Activated CD4-positive, alpha-beta T cell treated with anti-CD3 and anti-CD28 coated beads for 48 hours (primary cell): Measurements from ENCODE around the gene FBXO44.

Experiments used
- DNase-seq: peaks from one replicate; pipeline ENCODE4 v3.0.0-alpha.2; 2020

Gene FBXO44

DNA sequence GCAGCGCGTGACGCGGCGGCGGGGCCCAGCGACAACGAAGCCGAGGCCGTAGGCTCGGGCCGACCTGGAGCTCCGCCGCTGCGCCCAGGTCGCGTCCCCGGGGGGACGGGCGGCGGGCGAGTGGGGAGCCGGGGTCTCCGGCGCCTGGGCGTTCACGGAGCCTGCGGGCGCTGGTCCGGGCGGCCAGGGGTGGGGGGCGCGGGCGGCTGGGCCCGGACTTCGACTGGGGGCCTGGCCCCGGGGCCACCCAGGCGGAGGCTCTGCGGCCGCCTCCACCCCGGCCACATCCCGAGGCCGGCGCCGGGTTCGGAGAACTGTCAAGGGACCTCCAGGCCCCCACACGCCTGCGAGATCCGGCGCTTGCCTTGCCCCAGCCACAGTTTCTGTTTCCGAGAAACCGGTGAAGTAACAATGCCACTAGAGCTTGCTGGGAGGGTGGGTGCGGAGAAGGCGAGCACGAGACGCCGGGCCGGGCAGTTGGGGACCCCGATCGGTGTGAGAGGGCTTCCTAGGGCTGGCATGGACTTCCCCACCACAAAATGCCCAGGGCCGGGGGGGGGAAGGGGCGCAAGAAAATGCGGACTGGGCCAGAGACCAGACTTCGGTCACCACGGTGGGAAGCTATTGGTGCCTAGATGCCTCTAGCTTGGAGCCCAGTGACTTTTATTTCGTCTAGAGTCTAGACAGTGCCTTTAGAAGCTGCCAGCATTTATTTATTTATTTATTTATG is 9.8 kb downstream of the FBXO44 start:
- DNase-seq, result peak; percentile 67

DNA sequence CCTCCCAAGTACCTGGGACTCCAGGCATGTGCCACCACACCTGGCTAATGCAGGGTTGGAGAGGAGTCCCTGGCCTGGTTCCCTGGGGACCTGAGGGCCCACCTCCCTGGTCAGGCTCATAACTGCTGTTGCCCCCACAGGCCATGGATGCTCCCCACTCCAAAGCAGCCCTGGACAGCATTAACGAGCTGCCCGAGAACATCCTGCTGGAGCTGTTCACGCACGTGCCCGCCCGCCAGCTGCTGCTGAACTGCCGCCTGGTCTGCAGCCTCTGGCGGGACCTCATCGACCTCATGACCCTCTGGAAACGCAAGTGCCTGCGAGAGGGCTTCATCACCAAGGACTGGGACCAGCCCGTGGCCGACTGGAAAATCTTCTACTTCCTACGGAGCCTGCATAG is 13.8 kb downstream of the FBXO44 start:
- no peak for DNase-seq

DNA sequence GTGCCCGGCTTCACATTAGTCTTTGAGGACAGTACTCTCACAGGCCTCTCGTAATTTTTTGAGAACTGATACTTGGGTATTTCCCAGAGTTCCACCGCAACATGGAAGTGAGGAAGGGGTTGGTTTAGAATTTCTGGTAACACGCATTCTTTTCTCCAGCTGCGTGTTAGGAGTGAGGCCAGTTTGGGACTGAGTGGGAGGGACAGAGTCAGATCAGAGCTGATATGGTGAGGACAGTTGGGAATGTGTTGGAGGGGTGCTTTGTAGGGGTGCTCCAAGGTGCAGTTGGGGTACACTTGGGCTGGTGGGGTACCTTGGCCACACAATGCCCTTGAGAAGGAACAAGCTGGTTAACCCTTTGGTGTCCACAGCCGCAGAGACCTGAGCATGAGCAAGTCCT is 16.1 kb downstream of the FBXO44 start:
- no peak for DNase-seq

DNA sequence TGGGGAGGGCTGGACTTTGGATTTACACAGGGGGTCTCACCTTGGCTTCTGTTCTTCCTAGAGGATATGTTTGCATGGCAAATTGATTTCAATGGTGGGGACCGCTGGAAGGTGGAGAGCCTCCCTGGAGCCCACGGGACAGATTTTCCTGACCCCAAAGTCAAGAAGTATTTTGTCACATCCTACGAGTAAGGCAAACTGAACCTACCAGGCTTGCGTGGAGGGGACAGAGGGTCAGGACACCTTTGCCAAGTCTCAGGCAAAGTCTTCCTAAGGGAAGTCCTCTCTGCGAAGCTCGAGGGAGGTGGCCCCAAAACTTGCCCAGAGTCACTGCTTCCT is 16.5 kb downstream of the FBXO44 start:
- no peak for DNase-seq

DNA sequence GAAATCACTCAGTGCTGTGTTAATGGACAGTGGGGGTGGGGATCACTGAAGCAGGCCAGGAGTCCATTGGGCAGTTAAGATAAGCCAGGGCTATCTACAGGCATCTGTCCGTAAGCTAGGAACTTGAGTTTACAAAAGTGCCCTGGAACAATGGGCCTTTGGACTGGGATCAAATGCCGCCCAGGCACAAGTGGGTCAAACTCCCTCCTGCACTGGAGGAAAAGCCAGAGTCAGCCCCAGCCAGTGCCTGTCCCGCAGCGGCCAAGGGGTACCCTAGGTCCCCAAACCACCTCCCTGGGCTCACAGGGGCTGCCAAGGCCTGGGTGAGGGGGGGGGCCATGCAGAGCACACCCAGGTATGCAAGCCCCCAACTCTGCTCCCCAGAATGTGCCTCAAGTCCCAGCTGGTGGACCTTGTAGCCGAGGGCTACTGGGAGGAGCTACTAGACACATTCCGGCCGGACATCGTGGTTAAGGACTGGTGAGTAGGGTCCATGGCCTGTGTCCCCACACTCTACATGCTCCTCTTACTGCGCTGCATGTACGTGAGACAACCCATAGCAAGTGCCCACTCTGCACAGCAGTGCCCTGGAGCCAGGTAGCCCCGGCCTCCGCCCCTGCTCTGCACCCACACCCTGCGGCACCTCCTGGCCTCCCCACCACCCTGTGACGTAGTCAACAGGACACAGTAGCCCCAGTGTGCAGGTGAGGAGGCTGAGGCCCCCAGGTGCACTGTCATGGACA is 17.0 kb downstream of the FBXO44 start:
- no peak for DNase-seq

DNA sequence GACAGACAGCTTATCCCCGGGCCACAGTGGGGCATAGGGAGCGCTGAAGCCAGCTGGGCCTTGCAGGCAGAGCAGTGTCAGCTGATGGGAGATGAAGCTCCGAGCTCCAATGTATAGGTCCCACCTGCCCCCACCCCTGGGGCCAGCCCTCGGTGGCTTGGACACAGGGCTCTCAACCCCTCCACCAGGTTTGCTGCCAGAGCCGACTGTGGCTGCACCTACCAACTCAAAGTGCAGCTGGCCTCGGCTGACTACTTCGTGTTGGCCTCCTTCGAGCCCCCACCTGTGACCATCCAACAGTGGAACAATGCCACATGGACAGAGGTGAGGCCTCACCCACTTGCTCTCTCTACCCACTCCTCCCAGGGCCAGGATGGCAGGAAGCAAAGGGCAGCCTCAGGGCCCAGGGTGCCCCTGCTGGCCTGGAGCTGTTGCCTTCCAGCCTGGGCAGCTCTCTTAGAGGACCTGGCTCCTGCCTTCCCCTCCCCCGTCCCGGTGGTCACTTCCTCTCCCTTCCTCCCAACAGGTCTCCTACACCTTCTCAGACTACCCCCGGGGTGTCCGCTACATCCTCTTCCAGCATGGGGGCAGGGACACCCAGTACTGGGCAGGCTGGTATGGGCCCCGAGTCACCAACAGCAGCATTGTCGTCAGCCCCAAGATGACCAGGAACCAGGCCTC is 18.6 kb downstream of the FBXO44 start:
- DNase-seq, result no peak

DNA sequence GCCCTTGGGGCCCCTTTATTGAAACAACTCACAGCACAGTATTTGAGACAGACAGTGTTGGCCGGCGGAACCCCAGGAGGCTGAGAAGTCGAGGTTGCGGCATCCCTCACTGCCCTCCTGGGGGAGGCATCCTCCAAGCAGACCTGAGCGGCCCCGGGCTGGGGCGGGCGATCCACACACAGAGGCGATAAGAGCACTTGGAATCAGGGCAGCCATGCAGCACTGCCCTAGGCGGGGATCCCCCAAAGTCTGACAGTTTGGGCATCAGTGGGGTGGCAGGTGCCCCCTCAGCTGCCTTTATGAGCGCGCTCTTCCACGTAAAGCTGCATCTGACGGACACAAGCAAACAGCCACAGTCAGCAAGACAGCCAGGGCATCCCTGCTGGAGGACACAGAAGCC is 19.8 kb downstream of the FBXO44 start:
- no peak for DNase-seq

DNA sequence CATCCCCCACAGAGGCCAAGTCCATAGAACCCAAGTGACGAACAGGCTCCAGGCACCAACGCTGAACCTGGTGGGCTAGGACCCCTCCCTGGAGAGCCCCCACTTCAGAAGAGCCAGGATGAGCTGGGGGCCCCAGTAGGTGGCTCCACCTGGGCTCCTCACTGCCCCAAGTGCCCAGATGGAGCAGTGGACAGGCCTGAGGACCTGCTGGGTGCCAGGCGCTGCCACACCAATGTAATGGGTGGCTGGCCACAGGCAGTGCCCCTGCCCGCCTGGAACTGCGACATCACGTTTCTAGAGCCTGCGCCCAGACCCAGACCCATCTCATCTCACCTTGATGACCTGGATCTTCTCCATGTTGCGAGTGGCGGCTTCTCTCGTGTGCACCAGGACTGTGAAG is 20.6 kb downstream of the FBXO44 start:
- DNase-seq, result no peak

DNA sequence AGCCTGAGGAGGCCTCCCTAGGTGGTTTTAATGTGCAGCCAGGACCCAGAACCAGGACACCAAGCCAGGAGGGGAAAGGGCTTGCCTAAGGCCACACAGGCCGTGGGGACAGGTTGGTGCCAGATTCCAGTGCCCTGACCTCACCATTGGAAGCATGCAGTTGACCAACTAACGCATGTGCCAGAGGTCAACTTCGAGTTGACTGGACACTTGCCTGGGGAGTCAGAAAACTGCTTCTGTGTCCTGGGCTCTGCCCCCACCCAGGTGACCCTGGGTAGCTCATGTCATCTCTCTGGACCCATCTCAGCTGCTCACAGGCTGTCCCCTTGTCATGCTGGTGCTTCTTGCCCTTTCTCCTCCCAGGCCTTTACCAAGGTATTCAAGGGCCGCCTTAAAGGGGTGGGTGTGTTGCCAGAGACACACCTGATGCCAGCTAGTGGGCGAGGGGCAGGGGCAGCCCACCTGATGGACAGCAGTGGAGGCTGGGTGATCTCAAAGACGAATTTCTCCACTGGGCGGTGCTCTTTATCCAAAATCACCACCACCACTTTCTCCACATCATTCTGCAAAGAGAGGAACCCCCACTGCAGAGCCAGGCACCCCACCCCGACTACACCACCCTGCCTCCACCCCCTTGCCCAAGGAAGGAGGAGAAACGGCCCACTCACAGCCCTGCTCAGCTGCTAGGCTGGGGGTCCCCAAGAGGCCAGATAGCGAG is 21.9 kb downstream of the FBXO44 start:
- no peak for DNase-seq

DNA sequence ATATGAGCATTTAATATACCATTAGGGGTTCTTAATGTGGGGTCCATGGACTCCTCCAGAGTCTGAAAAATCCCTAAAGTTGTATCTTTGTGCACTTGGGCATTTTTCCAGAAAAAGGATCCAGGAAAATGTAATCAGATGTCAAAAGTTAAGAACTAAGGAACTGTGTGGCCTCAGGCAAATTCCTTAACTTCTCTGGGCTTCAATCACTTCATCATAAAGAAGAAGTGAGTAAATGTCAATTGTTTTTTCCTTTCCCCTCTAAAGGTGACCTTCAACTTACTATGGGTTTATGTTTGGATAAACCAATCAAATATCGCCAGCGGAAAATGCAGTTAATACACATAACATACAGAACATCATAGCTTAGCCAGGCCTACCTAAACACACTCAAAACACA is 23.8 kb downstream of the FBXO44 start:
- no peak for DNase-seq

DNA sequence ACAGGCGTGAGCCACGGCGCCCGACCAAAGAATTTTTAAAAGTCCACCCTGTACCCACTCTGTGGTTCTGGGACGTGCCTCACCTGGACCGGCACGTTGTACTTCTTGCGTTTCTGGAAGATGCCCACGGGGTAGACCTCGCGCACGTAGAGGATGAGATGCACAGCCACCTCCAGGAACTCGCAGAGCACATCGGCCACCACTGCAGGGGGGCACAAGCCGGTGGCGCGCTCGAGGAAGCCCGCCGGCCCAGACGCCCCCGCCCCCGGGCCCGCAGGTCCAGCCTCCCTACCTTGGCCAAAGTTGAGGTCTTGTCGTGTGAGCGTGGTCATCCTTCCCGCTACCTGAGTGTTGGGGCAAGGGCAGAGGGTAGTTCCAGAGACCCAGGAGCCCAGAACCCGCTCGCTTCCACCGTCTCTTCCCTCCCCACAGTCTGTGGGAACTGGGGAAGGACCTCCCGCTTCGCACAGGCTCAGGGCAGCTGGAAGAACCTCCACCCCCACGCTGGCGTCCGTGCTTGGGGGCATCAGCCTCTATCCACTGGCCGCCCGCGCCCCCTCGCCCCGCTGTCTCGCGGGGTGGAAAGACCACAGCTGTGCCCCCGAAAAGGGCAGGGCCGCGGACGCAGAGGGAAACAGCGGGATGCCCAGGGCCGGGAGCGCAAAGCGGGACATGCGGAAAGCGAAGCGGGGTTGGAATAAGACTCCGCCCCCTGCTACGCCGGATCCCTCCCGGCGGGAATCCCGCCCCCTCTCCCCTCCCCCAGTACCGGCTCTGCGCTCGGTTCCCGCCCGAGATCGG is 25.8 kb downstream of the FBXO44 start:
- DNase-seq, result peak; percentile 15

DNA sequence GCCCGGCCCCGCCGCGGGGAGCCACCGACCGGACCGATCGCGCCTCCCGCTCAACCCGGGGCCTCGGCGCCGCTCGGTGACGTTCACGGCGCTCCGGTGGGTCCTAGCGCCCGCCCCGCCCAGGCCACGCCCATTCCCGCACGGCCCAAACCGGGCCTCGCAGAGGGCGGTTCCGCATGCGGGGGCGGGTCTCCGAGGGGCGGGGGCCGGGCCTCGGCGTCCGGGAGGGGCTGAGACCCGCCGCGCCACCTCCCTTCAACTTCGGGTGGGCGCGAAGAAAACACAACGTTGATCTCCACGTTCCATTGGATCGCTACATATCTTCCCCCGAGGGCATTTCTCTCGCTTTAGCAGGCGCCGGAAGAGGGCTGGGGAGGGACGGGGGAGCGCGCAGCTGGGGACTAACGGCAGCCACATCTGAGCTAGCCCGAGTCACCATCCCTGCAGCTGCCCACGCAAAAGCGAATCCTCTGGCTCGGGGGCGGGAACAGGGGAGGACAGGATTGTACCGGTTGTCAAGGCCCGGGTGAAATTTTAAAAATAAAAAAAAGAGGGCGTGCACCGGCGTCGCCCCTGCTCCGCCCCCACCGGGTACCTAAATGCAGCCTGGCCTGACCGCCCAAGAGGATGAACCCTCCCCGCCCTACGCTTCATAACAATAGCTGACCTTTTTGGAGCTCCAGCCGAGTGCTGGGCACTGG is 26.5 kb downstream of the FBXO44 start, which contains the start of gene MAD2L2:
TSS of gene MAD2L2 (minus strand) at position 78 of the 701 bp plus-strand sequence. CDS start 547 bp downstream, outside the sequence.
- DNase-seq, result peak; percentile 93

DNA sequence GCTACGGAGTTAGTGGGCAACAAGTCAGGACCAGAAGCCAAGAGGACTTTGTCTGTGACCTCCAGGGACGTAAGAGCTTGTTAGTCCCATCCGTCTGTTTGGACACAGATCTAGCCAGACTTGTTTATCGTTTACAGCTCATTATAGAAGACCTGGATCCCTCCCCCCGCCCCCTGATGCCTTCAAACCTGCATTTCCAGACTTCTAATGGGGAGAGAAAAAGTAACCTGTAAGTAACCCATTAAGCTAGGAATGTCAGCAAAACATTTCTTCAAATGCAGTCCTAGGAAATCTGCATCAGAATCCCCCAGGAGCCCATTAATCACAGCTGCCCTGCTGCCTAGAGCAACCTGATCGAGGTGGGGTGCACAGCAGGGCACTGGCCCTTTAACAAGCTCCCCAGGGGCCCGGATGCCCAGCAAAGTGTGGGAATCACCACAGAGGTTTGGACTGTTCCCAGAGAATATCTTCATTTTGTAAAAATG is 27.7 kb downstream of the FBXO44 start:
- no peak for DNase-seq

DNA sequence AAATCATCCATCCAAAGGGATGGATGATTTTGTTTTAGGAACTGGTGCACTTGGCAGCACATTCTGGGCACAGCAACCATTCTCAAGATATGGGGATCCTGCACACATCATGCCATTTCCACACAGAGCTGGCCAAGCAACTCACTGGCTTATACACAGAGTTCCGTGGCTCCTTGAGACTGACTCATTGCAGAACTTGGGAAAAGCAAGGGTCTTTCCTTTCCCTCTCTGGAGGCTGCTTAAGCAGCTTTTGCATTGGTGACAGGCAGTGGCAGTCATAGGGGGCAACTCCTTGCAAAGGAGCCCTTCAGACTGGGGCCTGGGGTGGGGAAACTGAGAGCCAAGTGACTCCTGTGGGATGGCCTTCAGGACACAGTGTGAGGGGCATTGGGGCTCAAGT is 28.1 kb downstream of the FBXO44 start:
- DNase-seq, result no peak

DNA sequence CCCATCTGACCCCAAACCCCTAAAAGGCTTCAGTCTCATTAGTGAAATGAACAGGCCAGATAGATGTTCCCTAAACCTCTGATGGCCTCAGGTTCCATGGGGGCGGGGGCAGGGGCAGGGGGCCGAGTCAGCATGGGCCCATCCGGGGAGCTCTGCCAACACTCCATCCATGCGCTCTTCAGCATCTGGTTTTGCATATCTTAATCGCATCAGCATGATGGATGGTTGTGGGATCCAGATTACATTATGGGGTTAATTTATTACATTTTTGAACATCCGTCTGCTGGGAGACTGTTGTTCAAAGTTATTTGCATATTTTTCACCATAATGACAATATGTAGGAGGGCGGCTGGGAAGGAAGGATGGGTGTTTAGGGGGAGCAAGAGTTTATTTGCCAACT is 29.4 kb downstream of the FBXO44 start:
- no peak for DNase-seq

DNA sequence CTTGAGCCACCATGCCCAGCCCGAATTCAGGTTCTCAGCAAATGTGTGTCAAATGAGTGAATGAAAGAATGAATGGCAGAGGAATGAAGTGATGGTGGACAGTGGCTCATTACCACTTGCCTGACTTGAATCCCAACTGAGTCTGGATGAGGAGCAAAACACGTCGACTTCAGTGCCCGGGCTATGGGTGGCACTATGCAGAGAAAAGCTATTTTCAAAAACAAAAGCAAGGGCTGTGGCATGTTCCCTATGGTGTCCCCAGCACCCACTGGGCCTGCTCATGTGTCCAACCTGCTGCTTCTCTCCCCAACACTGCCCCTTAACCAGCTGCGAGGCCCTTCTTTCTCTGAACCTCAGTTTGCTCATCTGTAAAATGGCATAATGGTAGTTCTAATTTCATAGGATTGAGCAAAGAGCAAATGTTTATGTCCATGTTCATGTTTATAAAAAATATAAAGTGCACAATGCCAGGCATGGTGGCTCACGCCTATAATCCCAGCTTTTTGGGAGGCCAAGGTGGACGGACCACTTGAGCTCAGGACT is 30.6 kb downstream of the FBXO44 start:
- no peak for DNase-seq

DNA sequence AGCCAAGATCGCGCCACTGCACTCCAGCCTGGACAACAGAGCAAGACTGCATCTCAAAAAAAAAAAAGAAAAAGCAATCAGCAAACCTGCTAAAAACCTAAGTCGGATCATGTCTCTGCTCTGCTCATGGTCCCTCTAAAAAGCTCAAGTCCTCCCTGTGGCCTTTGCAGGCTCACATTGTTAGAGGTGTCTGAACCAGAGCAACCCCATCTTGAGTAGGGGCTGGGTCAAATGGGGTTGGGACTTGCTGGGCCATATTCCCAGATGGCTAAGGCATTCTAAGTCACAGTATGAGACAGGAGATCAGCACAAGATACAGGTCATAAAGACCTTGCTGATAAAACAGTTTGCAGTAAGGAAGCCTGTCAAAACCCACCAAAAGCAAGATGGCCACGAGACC is 33.8 kb downstream of the FBXO44 start:
- DNase-seq, result no peak

DNA sequence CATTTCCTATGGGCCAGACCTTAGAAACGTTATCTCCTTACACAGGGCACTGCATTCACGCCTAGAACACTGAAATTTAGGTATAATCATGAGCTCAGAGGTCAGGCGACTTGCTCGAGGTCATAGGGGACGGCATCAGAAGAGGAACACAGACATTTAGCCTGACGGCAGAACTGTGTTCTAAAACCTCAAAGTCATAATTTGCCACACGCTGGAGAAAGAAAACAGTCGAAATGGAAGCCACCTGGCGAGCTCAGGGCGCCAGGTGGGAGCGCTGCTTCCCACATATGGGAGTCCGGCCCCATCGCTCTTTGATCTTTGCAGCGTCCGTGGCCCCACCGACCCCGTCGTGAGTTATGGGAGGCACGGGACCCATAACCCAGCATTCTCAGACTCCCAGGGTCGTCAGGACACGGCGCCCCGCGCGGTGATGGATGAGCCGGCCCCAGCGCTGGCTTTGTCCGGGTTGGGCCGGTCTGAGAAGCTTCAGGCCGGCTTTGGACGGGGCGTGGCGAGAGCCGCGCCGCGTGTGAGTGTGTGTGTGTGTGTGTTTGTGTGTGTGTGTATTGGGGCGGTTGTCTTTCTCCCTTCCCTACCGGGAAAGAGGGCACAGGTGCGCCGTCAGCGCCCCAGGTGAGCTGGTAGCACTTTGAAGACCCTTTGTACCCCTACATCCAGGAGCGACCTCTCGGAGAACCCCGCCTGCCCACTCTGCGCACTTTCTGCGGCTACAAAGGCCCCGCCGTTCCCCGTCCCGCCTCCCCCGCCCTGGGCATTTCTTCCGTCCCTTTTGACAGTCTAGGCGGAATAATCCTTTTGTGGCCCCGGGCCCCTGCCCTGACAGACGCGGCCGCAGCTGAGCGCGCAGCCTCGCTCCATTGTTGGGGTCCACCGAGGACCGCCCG is 36.0 kb downstream of the FBXO44 start:
- DNase-seq, result no peak

DNA sequence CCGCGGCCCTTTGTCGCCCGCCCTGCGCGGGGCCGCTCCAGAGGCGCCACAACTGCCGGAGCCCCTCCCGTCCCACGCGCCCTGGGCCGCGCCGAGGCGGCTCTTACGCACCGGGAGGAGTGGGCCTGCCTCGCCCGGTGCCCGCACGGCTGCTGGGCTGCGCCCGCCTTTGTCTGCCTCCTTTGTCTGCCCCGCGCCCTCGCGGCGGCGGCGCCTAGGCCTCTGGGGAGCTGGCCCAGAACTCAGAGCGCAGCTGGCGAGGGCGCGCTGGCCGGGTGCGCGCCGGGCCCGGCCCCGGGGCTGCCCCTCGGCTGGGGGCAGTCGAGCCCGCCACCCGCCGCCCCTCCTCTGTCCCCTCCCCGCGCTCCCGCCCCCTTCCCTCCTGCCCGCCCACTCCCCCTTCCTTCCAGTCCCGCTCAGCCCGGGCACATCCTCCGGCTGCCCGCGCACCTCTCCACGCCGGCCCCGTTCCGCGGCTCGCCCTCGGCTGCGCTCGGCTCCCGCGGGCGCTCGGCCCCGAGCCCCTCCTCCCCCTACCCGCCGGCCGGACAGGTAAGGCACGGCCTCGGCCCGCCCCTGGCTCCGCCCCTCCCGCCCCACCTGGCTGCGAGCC is 36.7 kb downstream of the FBXO44 start, which contains the start of gene DRAXIN:
TSS of gene DRAXIN (plus strand) at position 409 of the 613 bp plus-strand sequence. CDS start 14,549 bp downstream, outside the sequence.
- no peak for DNase-seq
